ENCODE data around the gene TRPV3.

TRPV3 gene

DNA sequence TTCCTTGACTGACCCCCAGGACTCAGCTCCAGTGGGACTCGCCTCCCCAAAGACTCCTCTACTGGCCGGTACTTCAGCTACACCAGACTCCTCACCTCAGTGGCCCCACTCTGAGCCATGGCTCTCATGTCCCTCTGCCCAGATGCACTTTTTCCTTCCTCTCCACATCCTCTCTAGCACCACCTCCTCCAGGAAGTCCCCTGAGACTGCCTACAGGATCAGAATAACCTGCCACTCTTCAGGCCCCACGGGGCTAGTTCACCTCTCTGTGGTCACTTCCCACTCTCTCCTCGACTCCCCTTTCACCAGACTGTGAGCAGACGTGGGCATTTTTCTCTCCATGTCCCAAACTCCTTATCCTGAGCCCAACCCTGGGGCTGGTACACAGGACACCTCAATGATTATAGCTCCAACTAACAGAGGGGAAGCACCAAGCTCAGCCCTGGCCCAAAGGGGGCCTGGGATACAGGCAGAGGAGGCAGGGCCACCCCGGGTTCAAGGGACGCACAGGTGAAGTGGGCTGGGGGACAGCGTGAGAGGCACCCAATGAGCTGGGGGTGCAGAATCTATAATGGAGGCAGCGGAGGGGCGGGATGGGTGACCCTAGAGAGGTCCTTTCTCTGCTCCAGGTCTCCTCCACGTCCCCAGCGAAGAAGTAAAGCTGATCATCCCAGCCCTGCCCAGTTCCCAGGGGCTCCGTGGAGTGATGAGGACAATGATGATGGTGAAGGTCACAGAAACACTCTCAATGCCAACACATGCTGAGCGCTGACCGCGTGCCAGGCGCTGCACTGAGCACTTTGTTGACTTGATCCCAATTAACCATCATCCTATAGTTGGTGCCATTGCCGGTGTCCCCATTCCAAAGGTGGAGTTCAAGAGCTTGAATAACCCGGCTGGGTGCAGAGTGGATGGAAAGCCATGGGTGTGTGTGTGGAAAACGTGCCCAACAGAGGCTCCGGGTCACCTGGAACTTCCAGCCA is 3.9 kb downstream of the TRPV3 start:
- DNase-seq (ENCODE audit: low spot score), result no peak
- TF ChIP-seq, protein P1, sequence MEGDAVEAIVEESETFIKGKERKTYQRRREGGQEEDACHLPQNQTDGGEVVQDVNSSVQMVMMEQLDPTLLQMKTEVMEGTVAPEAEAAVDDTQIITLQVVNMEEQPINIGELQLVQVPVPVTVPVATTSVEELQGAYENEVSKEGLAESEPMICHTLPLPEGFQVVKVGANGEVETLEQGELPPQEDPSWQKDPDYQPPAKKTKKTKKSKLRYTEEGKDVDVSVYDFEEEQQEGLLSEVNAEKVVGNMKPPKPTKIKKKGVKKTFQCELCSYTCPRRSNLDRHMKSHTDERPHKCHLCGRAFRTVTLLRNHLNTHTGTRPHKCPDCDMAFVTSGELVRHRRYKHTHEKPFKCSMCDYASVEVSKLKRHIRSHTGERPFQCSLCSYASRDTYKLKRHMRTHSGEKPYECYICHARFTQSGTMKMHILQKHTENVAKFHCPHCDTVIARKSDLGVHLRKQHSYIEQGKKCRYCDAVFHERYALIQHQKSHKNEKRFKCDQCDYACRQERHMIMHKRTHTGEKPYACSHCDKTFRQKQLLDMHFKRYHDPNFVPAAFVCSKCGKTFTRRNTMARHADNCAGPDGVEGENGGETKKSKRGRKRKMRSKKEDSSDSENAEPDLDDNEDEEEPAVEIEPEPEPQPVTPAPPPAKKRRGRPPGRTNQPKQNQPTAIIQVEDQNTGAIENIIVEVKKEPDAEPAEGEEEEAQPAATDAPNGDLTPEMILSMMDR (IDR thresholded peaks at IDR 0.05; ENCODE audit: extremely low read depth, missing control alignments), result no peak

DNA sequence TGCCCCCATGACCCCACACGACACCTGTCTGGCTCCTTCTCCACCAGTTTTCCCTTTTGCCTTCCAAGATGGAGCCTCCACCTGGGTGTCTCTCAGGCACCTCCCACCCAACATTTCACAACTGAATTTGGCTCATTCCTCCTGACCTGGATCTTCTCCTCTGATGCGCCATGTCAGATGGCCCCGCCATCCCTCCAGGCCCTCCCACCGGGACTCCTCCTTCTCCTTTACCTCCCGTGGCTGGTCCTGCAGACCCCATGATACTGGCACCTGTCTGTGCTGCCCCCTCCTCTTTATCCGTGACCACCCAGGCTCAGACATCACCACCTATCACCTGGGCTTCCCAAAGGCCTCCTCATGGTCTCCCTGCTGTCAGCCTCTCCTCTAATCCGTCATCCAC is 4.7 kb downstream of the TRPV3 start:
- TF ChIP-seq, protein P1 (IDR thresholded peaks at IDR 0.05; ENCODE audit: extremely low read depth, missing control alignments), result no peak
- DNase-seq (ENCODE audit: low spot score), result no peak

DNA sequence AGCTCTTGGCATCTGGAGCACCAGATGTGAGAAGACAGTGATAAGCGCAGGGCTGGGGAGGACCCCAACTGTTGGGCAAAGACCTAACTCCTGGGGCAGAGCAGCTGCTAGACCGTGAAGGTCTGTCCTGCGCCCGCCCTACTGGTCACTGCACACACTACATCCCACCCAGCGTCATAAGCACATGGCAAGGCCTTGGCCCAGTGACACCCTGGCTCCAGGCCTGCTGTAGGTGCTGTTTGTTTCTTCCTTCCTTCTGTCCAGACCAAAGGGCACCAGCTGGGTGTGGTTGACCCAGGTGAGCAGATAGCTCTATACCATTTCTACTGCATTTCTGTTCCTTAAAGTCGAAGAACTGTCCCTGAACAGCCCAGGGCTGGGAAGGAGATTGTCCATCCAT is 6.4 kb downstream of the TRPV3 start:
- DNase-seq (ENCODE audit: low spot score), result no peak
- TF ChIP-seq, protein P1 (IDR thresholded peaks at IDR 0.05; ENCODE audit: extremely low read depth, missing control alignments), result no peak

DNA sequence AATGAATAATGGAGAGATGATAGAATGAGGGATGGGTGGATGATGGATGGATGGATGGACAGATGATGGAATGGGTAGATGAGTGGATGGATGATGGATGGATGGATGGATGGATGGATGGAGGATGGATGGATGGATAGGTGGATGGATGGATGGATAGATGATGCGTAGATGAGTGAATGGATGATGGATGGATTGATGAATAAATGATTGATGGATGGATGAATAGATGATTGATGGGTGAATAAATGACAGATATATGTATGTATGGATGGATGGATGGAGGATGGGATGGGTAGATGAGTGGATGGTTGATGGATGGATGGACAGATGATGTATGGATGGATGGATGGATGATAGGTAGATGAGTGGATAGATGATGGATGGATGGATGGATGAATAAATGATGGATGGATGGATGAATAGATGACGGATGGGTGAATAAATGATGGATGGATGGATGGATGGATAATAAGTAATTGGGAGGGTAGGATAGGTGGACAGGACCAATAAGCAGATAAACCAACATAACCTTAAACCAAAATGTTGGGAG is 7.9 kb downstream of the TRPV3 start:
- TF ChIP-seq, protein P1 (IDR thresholded peaks at IDR 0.05; ENCODE audit: extremely low read depth, missing control alignments), result no peak
- DNase-seq (ENCODE audit: low spot score), result no peak

DNA sequence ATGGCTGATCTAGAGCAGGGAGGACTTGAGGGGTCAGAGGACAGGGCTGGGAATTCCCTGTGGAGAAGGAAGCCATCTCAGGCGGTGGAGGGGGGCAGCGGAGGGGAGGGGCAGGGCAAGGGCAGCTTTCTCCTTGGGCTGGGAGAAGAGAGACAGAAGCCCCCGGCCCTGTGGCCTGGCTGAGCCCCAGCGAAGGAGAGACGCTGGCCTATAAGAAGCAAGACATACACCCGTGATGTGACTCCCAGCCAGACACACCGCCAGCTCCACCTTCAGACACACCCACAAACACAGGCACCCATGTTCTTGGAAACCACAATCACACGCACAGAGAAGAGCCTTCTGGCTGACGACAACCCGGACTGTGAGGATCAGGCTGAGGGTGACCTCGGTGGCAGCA is 10.0 kb downstream of the TRPV3 start:
- TF ChIP-seq, protein P1 (IDR thresholded peaks at IDR 0.05; ENCODE audit: extremely low read depth, missing control alignments), result no peak
- DNase-seq (ENCODE audit: low spot score), result no peak

DNA sequence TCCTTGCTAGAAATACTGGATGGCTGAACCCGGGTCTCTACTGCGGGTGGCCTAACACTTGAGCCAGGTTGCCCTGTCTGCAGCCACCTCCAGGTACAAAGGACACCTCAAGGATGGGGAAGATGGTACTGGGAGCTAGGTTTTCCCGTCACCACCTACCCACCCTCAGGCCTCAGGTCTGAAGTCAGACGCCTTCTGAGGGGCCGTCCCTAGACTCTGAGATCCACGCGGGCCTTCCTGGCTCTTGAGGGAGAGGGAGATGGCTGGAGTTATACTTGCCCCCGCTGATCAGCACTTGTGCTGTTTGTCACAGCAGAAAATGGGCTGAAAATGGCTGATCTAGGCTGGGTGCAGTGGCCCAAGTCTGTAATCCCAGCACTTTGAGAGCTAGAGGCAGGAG is 10.6 kb downstream of the TRPV3 start:
- TF ChIP-seq, protein P1 (IDR thresholded peaks at IDR 0.05; ENCODE audit: extremely low read depth, missing control alignments), result no peak

DNA sequence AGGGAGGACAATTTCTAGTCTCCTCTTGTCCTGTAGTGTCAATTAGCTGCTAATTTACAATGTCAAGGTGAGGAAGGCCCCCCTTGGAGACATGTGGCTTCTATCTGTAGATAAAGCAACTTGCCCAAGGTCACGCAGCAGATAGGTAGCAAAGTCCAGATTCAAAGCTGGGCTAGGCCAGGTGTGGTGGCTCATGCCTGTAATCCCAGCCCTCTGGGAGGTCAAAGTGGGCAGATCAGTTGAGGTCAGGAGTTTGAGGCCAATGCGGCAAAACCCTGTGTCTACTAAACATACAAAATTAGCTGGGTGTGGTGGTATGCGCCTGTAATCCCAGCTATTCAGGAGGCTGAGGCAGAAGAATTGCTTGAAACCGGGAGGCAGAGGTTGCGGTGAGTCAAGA is 11.1 kb downstream of the TRPV3 start:
- TF ChIP-seq, protein P1 (IDR thresholded peaks at IDR 0.05; ENCODE audit: extremely low read depth, missing control alignments), result no peak

More for the DNA sequence above, 10.6 kb downstream of the TRPV3 start:
- no peak for DNase-seq (ENCODE audit: low spot score)

More for the DNA sequence above, 11.1 kb downstream of the TRPV3 start:
- DNase-seq (ENCODE audit: low spot score), result no peak
